Progenitor cell of endocrine pancreas (in vitro differentiated cells): ENCODE data around the gene UBR4. TPM values are rescaled to one million over a fixed set of nuclear protein-coding genes. Genes with fewer than 3 reads are reported as not detected.
A peak's percentile ranks its signal among the peaks of the same experiment; 100 is the strongest.
"Not testable (repeated sequence)": the region's sequence is repeated elsewhere in the genome, so short reads cannot be mapped to it uniquely, and the experiment has no call there.

Experiments
- DNase-seq: peaks from one replicate; pipeline ENCODE4 v3.0.0; 2021; ENCODE audit warnings: low spot score; ENCODE audit not compliant: unreplicated experiment
- H3K27ac Mint-ChIP-seq: 2 replicates; pipeline ENCODE4 v1.8.0; 2021; ENCODE audit warnings: mild to moderate bottlenecking, moderate library complexity, mixed read lengths
- H3K27me3 Mint-ChIP-seq: 2 replicates; pipeline ENCODE4 v1.8.0; 2021; ENCODE audit warnings: mixed read lengths
- H3K36me3 Mint-ChIP-seq: 2 replicates; pipeline ENCODE4 v1.8.0; 2022; ENCODE audit warnings: mixed read lengths; ENCODE audit not compliant: insufficient read depth
- H3K4me1 Mint-ChIP-seq: 2 replicates; pipeline ENCODE4 v1.8.0; 2021; ENCODE audit warnings: low read depth, mixed read lengths
- H3K4me3 Mint-ChIP-seq: 2 replicates; pipeline ENCODE4 v1.8.0; 2021; ENCODE audit warnings: low read depth, mild to moderate bottlenecking, moderate library complexity, mixed read lengths
- H3K9me3 Mint-ChIP-seq: 2 replicates; pipeline ENCODE4 v1.8.0; 2021; ENCODE audit warnings: low read depth, mixed read lengths
- long read RNA-seq: library from polyadenylated mRNA; unstranded; transcript quantifications from one replicate; pipeline ENCODE4 v2.0.0, GENCODE V29; 2020
- total RNA-seq: library from RNA; stranded (reverse); gene quantifications from 2 replicates; pipeline ENCODE4 v1.2.1, GENCODE V29; 2021
- TF ChIP-seq, protein P1 (sequence below): fragments of 200-600 bp; sonication (generic); IDR thresholded peaks from one replicate; pipeline ENCODE4 v1.5.0; 2021; ENCODE audit warnings: antibody characterized with exemption, mild to moderate bottlenecking; ENCODE audit not compliant: unreplicated experiment

Gene UBR4
- 153 and 155 TPM in 2 replicates for total RNA-seq
- long read RNA-seq, partial matches to known transcripts: 99 of 119 reads
- long read RNA-seq, other reads (novel, unspliced or antisense): 19 of 119 reads

DNA sequence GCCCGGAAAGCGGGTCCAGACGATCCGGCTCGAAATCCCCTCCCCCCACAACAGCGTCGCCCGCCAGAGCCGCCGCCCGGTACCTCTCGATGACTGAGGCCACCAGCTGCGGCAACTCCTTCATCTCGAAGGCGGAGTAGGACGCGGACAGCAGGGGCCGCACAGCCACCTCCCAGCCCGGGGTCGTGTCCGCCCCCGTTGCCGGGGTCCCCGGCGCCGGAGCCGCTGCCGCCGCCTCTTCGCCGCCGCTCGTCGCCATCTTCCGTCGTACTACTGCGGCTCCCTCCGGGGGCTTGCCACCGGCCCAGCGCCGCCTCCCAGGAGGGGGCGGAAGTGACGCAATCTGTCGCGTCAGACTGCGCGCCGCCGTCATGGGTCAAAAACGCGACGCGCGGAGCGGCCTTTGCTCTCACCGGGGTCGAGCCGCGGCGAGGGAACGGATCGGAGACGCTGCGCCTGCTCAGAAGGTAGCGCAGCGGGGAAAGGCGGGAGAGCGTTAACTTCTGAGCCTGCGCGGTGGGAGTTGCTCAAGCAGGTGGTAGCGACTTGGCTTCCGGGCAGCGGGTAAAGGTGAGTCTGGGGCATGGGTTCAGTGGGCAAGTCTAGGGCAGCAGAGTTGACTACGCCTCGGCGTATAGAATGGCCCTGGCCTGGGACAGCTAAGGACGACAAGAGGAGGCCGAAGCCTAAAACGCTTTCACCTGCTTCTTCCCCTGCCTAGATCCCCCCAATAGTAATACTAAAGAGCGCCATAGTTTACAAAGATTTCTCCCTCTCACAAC lies at the start of gene UBR4:
UBR4 (minus strand) TSS at position 277 of the 782 bp plus-strand sequence; CDS start at position 259, 18 bp downstream.
- peaks cover 25% of the 10 kb centered on the region for H3K4me1 Mint-ChIP-seq
- peak within 1 kb of the TSS; percentile 94 for H3K4me3 Mint-ChIP-seq
- no peaks in the 10 kb centered on the region for H3K9me3 Mint-ChIP-seq

DNA sequence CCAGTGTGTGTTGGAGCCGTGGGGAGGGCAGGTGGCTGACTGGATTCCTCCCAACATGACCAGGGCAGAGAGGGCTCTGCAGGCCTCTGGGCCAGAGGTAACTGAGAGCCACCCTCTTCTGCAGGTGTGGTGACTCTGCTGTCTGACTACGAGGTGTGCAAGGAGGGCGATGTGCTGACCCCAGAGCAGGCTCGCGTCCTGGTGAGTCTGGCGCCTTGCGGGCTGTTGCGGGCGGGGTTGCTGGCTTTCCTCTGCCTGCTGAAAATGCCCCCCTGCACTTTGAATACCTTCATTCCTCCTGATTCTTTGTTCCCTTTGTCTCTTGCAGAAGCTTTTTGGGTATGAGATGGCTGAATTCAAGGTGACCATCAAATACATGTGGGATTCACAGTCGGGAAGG lies 48.3 kb upstream of the UBR4 start:
- TF ChIP-seq, protein P1, sequence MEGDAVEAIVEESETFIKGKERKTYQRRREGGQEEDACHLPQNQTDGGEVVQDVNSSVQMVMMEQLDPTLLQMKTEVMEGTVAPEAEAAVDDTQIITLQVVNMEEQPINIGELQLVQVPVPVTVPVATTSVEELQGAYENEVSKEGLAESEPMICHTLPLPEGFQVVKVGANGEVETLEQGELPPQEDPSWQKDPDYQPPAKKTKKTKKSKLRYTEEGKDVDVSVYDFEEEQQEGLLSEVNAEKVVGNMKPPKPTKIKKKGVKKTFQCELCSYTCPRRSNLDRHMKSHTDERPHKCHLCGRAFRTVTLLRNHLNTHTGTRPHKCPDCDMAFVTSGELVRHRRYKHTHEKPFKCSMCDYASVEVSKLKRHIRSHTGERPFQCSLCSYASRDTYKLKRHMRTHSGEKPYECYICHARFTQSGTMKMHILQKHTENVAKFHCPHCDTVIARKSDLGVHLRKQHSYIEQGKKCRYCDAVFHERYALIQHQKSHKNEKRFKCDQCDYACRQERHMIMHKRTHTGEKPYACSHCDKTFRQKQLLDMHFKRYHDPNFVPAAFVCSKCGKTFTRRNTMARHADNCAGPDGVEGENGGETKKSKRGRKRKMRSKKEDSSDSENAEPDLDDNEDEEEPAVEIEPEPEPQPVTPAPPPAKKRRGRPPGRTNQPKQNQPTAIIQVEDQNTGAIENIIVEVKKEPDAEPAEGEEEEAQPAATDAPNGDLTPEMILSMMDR: no peak
- no peak overlapping the region for H3K4me3 Mint-ChIP-seq
- H3K27me3 Mint-ChIP-seq: no peaks in the 10 kb centered on the region
- no peaks in the 10 kb centered on the region for H3K9me3 Mint-ChIP-seq
- peaks cover under 1% of the 10 kb centered on the region for H3K4me1 Mint-ChIP-seq
- no peak overlapping the region for H3K27ac Mint-ChIP-seq
- peaks cover 9% of the 10 kb centered on the region for H3K36me3 Mint-ChIP-seq
- DNase-seq: no peak

More for the DNA sequence above, at the start of gene UBR4:
- Mint-ChIP-seq H3K27me3 (no peaks in the 10 kb centered on the region), H3K36me3 (no peaks in the 10 kb centered on the region), H3K27ac (peak within 1 kb of the TSS; percentile 97)
- TF ChIP-seq, protein P1: no peak
- DNase-seq: peak; percentile 94

DNA sequence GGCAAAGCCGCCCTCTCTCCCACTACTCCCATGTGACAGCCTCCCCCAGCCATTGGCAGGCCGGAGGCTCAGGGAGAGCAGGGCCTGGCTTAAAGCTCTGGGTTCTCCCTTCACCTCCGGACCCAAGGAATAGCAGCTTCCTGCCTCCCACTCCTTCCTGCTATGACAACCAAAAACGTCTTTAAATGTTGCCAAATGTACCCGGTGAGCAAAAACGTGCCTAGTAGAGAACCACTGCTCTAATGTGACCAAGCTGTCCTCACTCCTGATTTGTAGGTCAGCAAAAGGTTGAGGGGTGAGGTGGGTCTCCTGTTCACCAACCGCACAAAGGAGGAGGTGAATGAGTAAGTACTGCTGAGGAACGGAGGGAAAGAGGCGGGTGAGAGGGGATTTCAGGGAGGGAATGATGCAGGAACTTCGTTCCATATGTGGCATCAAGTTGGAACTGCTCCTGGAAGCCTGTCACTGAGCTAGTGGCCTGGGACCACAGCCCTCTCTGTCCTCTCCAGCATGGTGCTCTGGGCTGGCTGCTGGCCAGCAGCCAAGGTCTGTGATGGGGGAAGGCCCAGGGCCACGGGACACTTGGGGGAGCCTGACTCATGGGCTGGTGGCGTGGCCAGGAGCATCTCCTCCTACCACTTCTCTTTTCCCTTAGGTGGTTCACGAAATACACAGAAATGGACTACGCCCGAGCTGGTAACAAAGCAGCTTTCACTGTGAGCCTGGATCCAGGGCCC lies 47.3 kb upstream of the UBR4 start:
- TF ChIP-seq, protein P1: no peak
- DNase-seq: no peak
- peaks cover 8% of the 10 kb centered on the region for H3K4me1 Mint-ChIP-seq
- no peaks in the 10 kb centered on the region for H3K9me3 Mint-ChIP-seq
- no peaks in the 10 kb centered on the region for H3K27me3 Mint-ChIP-seq
- no peak overlapping the region for H3K4me3 Mint-ChIP-seq
- no peak overlapping the region for H3K27ac Mint-ChIP-seq
- H3K36me3 Mint-ChIP-seq: peaks cover 9% of the 10 kb centered on the region

DNA sequence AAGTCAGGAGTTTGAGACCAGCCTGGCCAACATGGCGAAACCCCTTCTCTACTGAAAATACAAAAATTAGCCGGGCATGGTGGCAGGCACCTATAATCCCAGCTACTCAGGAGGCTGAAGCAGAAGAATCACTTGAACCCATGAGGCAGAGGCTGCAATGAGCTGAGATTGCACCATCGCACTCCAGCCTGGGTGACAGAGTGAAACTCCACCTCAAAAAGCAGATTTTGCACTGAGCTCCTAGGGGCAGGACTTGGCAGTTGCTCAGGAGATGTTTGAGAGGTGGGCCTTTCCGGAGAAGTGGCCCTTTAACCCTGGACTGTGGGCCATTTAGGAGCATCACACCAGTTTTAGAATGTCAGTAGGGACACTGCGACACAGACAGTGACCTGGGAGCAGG lies 46.2 kb upstream of the UBR4 start:
- not testable (repeated sequence) for H3K36me3 Mint-ChIP-seq

DNA sequence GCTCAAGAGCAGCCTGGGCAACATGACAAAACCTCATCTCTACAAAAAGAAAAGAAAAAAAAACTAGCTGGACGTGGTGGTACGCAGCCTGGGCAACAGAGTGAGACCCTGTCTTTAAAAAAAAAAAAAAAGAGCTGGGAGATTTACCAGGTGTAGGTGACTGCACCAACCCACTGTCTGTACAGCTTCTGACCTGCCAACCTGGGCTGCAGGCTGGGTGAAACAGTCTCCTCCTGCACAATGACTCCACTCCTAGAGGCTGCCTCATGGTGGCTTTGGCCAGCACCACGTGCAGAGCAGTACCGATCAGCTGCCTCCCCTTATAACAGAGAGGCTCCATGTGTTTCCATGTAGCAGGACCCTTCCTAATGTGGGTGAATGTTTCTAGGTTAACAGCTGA lies 45.2 kb upstream of the UBR4 start:
- peaks cover 9% of the 10 kb centered on the region for H3K36me3 Mint-ChIP-seq
- peaks cover 19% of the 10 kb centered on the region for H3K4me1 Mint-ChIP-seq
- H3K4me3 Mint-ChIP-seq: no peak overlapping the region
- no peak for DNase-seq
- H3K27ac Mint-ChIP-seq: no peak overlapping the region
- H3K9me3 Mint-ChIP-seq: no peaks in the 10 kb centered on the region
- no peaks in the 10 kb centered on the region for H3K27me3 Mint-ChIP-seq
- TF ChIP-seq, protein P1: no peak

More for the DNA sequence above, 46.2 kb upstream of the UBR4 start:
- H3K27ac Mint-ChIP-seq, H3K9me3 Mint-ChIP-seq, DNase-seq, H3K4me3 Mint-ChIP-seq, H3K27me3 Mint-ChIP-seq: not testable (repeated sequence)
- H3K4me1 Mint-ChIP-seq: peaks cover 11% of the 10 kb centered on the region
